Adrenal gland (tissue), 12 donors: Measurements from ENCODE around the gene CFAP221. TPM values are rescaled to one million over a fixed set of nuclear protein-coding genes. Genes with fewer than 3 reads are reported as not detected.

Source experiments
- DNase-seq, 7 donors: peaks; one replicate each; pipeline ENCODE4 v3.0.0-alpha.2; 2019 to 2020
- H3K27ac ChIP-seq, 5 donors: fragments of 200-600 bp; sonication (generic) in 4 of 5; 1 replicate in 3 of 5; 2 replicates in 2 of 5; pipeline versions ENCODE4 v1.5.1 to v1.8.0; 2016 to 2020; ENCODE audit warnings: mild to moderate bottlenecking in 1 of 5
- H3K27me3 ChIP-seq: fragments of 200-600 bp; 2 replicates; pipeline ENCODE4 v1.8.0; 2021
- H3K36me3 ChIP-seq, 2 donors: fragments of 200-600 bp; replicated peaks in 1 of 2; 1 replicate in 1 of 2; 2 replicates in 1 of 2; pipeline versions ENCODE4 v1.5.1 to v1.8.0; 2018 to 2022
- H3K4me1 ChIP-seq, 2 donors: fragments of 200-600 bp; replicated peaks in 1 of 2; 1 replicate in 1 of 2; 2 replicates in 1 of 2; pipeline versions ENCODE4 v1.5.1 to v1.8.0; 2018 to 2021
- H3K4me3 ChIP-seq, 4 donors: fragments of 200-600 bp; sonication (generic) in 3 of 4; one replicate each; pipeline ENCODE4 v1.5.1; 2016 to 2018
- H3K9me3 ChIP-seq, 3 donors: fragments of 200-600 bp; sonication (generic) in 1 of 3; replicated peaks in 1 of 3; 1 replicate in 2 of 3; 2 replicates in 1 of 3; pipeline versions ENCODE4 v1.5.1 to v1.8.0; 2016 to 2021
- CTCF ChIP-seq, 6 experiments: fragments of 450-650 bp in 4 of 6; fragments of 200-600 bp in 2 of 6; sonication (generic) in 1 of 6; IDR thresholded peaks; 1 replicate in 5 of 6; 2 replicates in 1 of 6; pipeline versions ENCODE4 v1.5.1 to v1.8.0; 2016 to 2021; ENCODE audit warnings: antibody characterized with exemption in 6 of 6, mild to moderate bottlenecking in 2 of 6, moderate library complexity in 1 of 6
- POLR2A ChIP-seq, 2 donors: fragments of 450-650 bp; IDR thresholded peaks; one replicate each; pipeline ENCODE4 v1.6.1; 2017; ENCODE audit warnings: antibody characterized with exemption in 2 of 2, mild to moderate bottlenecking in 2 of 2, moderate library complexity in 1 of 2
- WGBS, 4 donors: extraction: QIAGEN DNeasy Blood & Tissue Kit in 2 of 4; methylation state at CpG; one replicate each; pipeline versions ENCODE4 v1.1.5 to v1.1.7; 2013 to 2017; 5-methylcytosine and 5-hydroxymethylcytosine counted together
- intact Hi-C, 2 donors: fragments of 100-400 bp; cut with DNase I; formaldehyde crosslinking; loops; one replicate each; pipeline versions ENCODE4 v1.14.1 to v1.15.0; 2022 to 2023
- polyA plus RNA-seq, 3 donors: library from polyadenylated mRNA; stranded (reverse); fragments of 200-250 nt in 2 of 3; fragments of 350-450 nt in 1 of 3; fragmentation: Illumina TruSeq in 1 of 3; extraction: RNeasy Lipid Tissue Mini Kit (QIAGEN cat#74804) in 1 of 3; gene quantifications; one replicate each; pipeline ENCODE4 v1.2.3, GENCODE V29; 2013 to 2014
- total RNA-seq, 9 donors: library from RNA; depleted of rRNA in 4 of 9; stranded (reverse); fragments of >200 nt in 4 of 9; fragments of 120-200 nt in 1 of 9; fragmentation: NEBNext Ultra II Directional in 1 of 9; extraction: Animal tissue kit (Norgen Biotek cat#: 25700) in 1 of 9; gene quantifications; one replicate each; pipeline versions ENCODE4 v1.1.0 to v1.2.4, GENCODE V29; 2013 to 2023
- donor health status: healthy with polysubstance abuse.
- donor health status: Bipolar disorder and iron deficiency.
- donor health status: DM: yes; HTN: yes; CAD: no.
- donor health status: DM: no; HTN: no; CAD: no.
- donor health status: DM: no; HTN: no; CAD: no.
- donor health status: DM: yes; HTN: yes; CAD: no.

CFAP221 gene
- total and polyA plus RNA-seq, 12 donors, result 1.1 to 14.0 (median 4.4) TPM

GRCh38 chr2:119511989-119512388 is 32.3 kb upstream of the CFAP221 start:
- intact Hi-C loops, result no loop called here
- WGBS, 4 donors, result 80 to 88% (median 82%) methylated on average over 3 of the region's 3 CpGs

GRCh38 chr2:119512946-119513345 is 31.3 kb upstream of the CFAP221 start:
- 81 to 100% (median 92%) methylated on average over 1 of the region's 1 CpG for WGBS, 4 donors
- TF ChIP-seq POLR2A (IDR thresholded peaks at IDR 0.05) (no peak), CTCF (IDR thresholded peaks at IDR 0.05) (no peak)
- Histone ChIP-seq H3K4me3 (no peak overlapping the region), H3K27me3 (peaks cover 3% of the 10 kb centered on the region), H3K36me3 (no peaks in the 10 kb centered on the region), H3K27ac (no peak overlapping the region), H3K4me1 (no peaks in the 10 kb centered on the region), H3K9me3 (no peaks in the 10 kb centered on the region)
- DNase-seq, result no peak
- intact Hi-C loops, result no loop called here

More at GRCh38 chr2:119511989-119512388, 32.3 kb upstream of the CFAP221 start:
- Histone ChIP-seq H3K27ac (no peak overlapping the region), H3K4me1 (no peaks in the 10 kb centered on the region), H3K36me3 (no peaks in the 10 kb centered on the region), H3K27me3 (peaks cover 3% of the 10 kb centered on the region), H3K4me3 (no peak overlapping the region), H3K9me3 (no peaks in the 10 kb centered on the region)
- TF ChIP-seq CTCF (IDR thresholded peaks at IDR 0.05) (no peak), POLR2A (IDR thresholded peaks at IDR 0.05) (no peak)
- DNase-seq, result no peak

- WGBS, 4 donors, result 47 to 68% (median 54%) methylated on average over 1 of the region's 1 CpG
- H3K9me3 ChIP-seq, result no peaks in the 10 kb centered on the region
- no peaks in the 10 kb centered on the region for H3K4me1 ChIP-seq
- TF ChIP-seq CTCF (IDR thresholded peaks at IDR 0.05) (no peak), POLR2A (IDR thresholded peaks at IDR 0.05) (no peak)
- DNase-seq, result no peak
- intact Hi-C loops, result no loop called here
- H3K27ac ChIP-seq, result no peak overlapping the region
- H3K4me3 ChIP-seq, result no peak overlapping the region
- peaks cover 3% of the 10 kb centered on the region for H3K27me3 ChIP-seq
- H3K36me3 ChIP-seq, result no peaks in the 10 kb centered on the region
Observed at GRCh38 chr2:119513832-119514231, 30.4 kb upstream of the CFAP221 start.

GRCh38 chr2:119516121-119516520 is 28.1 kb upstream of the CFAP221 start:
- no peaks in the 10 kb centered on the region for H3K9me3 ChIP-seq
- no peak for DNase-seq
- no peak overlapping the region for H3K4me3 ChIP-seq
- H3K36me3 ChIP-seq, result no peaks in the 10 kb centered on the region
- H3K4me1 ChIP-seq, result no peaks in the 10 kb centered on the region
- 82 to 94% (median 87%) methylated on average over 2 of the region's 2 CpGs for WGBS, 4 donors
- peaks cover 3% of the 10 kb centered on the region for H3K27me3 ChIP-seq
- TF ChIP-seq CTCF (IDR thresholded peaks at IDR 0.05), result no peak
- no peak for TF ChIP-seq POLR2A (IDR thresholded peaks at IDR 0.05)
- H3K27ac ChIP-seq, result no peak overlapping the region
- intact Hi-C loops, result loop anchor here in 1 of 2 donors (5.0 kb wide), 1 partner anchor 141 kb away; no protein-coding TSS in a partner anchor
